ENCODE data around the gene REN.

- no peak for TF ChIP-seq POLR2AphosphoS5 (IDR thresholded peaks at IDR 0.05; ENCODE audit: low read depth, low read length)
- no peak for TF ChIP-seq SIN3A (IDR thresholded peaks at IDR 0.05; ENCODE audit: borderline replicate concordance, insufficient read depth, low read length)
Measured at GRCh38 chr1:204142032-204142974, 23.8 kb downstream of the REN start.

All from PFSK-1 (cell line).